Neural cell (in vitro differentiated cells): ENCODE results near the gene ACACA. TPM values are rescaled to one million over a fixed set of nuclear protein-coding genes. Genes with fewer than 3 reads are reported as not detected.

Experiments used
- H2AFZ ChIP-seq: fragments of 200-600, 300-800 bp; sonication (generic), shearing (Covaris generic); 2 replicates; pipeline ENCODE4 v1.6.0; 2014; ENCODE audit warnings: low read depth, mild to moderate bottlenecking, antibody characterized with exemption, low read length, moderate library complexity
- H3F3A ChIP-seq: fragments of 200-600 bp; shearing (Covaris generic); 2 replicates; pipeline ENCODE4 v1.6.1; 2016; ENCODE audit warnings: mild to moderate bottlenecking, moderate library complexity, mixed read lengths, antibody characterized with exemption, low read length; ENCODE audit not compliant: insufficient read depth, poor library complexity, severe bottlenecking
- H3K27ac ChIP-seq: fragments of 200-600, 300-800 bp; sonication (generic), shearing (Covaris generic); 2 replicates; pipeline ENCODE4 v1.5.1; 2014; ENCODE audit warnings: mild to moderate bottlenecking, low read length, moderate library complexity
- H3K27me3 ChIP-seq: fragments of 300-800, 200-600 bp; sonication (generic), shearing (Covaris generic); 2 replicates; pipeline ENCODE4 v1.6.0; 2014; ENCODE audit warnings: mild to moderate bottlenecking, low read depth, low read length, moderate library complexity; ENCODE audit not compliant: insufficient read depth
- H3K36me3 ChIP-seq: fragments of 300-800, 200-600 bp; sonication (generic), shearing (Covaris generic); 2 replicates; pipeline ENCODE4 v1.5.1; 2014; ENCODE audit warnings: mild to moderate bottlenecking, antibody characterized with exemption, low read length, moderate library complexity; ENCODE audit not compliant: insufficient read depth
- H3K4me2 ChIP-seq: fragments of 300-800, 200-600 bp; sonication (generic), shearing (Covaris generic); 2 replicates; pipeline ENCODE4 v1.6.0; 2014; ENCODE audit warnings: mild to moderate bottlenecking, low read length
- H3K4me3 ChIP-seq: fragments of 300-800, 200-600 bp; sonication (generic), shearing (Covaris generic); 2 replicates; pipeline ENCODE4 v1.5.1; 2014; ENCODE audit warnings: mild to moderate bottlenecking, low read length, moderate library complexity
- H3K79me2 ChIP-seq: fragments of 200-600 bp; shearing (Covaris generic); replicated peaks from 2 replicates; pipeline ENCODE4 v1.6.0; 2014; ENCODE audit warnings: mild to moderate bottlenecking, low read length, moderate library complexity; ENCODE audit not compliant: insufficient read depth
- H3K9ac ChIP-seq: fragments of 300-800, 200-600 bp; sonication (generic), shearing (Covaris generic); 2 replicates; pipeline ENCODE4 v1.6.1; 2016; ENCODE audit warnings: mild to moderate bottlenecking, low read length, mixed read lengths
- H3K9me2 ChIP-seq: fragments of 200-600 bp; shearing (Covaris generic); 2 replicates; pipeline ENCODE4 v1.6.1; 2016; ENCODE audit warnings: mild to moderate bottlenecking, low read length, mixed read lengths; ENCODE audit not compliant: insufficient read depth
- H3K9me3 ChIP-seq: fragments of 200-600, 300-800 bp; sonication (generic), shearing (Covaris generic); 2 replicates; pipeline ENCODE4 v1.6.1; 2016; ENCODE audit warnings: mild to moderate bottlenecking, mixed run types, low read length, moderate library complexity, mixed read lengths
- H4K20me1 ChIP-seq: fragments of 200-600 bp; shearing (Covaris generic); 2 replicates; pipeline ENCODE4 v1.6.1; 2016; ENCODE audit warnings: mild to moderate bottlenecking, mixed run types; ENCODE audit not compliant: insufficient read depth
- CTCF ChIP-seq: fragments of 450-650 bp; IDR thresholded peaks from 2 replicates; pipeline ENCODE4 v1.5.1; 2014; ENCODE audit warnings: antibody characterized with exemption, mild to moderate bottlenecking, moderate library complexity; ENCODE audit not compliant: poor library complexity, severe bottlenecking
- EP300 ChIP-seq: fragments of 450-650 bp; conservative IDR thresholded peaks from 2 replicates; pipeline ENCODE4 v1.6.1; 2014; ENCODE audit warnings: antibody characterized with exemption, mild to moderate bottlenecking, moderate library complexity; ENCODE audit not compliant: poor library complexity, severe bottlenecking
- EZH2 ChIP-seq: fragments of 200-600, 300-800 bp; shearing (Covaris generic), sonication (generic); IDR thresholded peaks from 2 replicates; pipeline ENCODE4 v1.6.1; 2014; ENCODE audit warnings: antibody characterized with exemption, low read length, borderline replicate concordance, mild to moderate bottlenecking; ENCODE audit not compliant: insufficient read depth, poor library complexity, severe bottlenecking
- MXI1 ChIP-seq: fragments of 450-650 bp; conservative IDR thresholded peaks from 2 replicates; pipeline ENCODE4 v1.6.1; 2014; ENCODE audit warnings: antibody characterized with exemption, mild to moderate bottlenecking; ENCODE audit not compliant: poor library complexity, severe bottlenecking
- RAD21 ChIP-seq: fragments of 450-650 bp; conservative IDR thresholded peaks from 2 replicates; pipeline ENCODE4 v1.6.1; 2014; ENCODE audit warnings: antibody characterized with exemption, mild to moderate bottlenecking, moderate library complexity
- TAF1 ChIP-seq: IDR thresholded peaks from 2 replicates; pipeline ENCODE4 v1.6.1; 2012; ENCODE audit warnings: low read depth
- polyA plus RNA-seq: library from polyadenylated mRNA; depleted of rRNA; stranded (reverse); fragments of >200 nt; gene quantifications from 2 replicates; pipeline ENCODE4 v1.2.3, GENCODE V29; 2014
- TF ChIP-seq, protein P1 (sequence below): IDR thresholded peaks from 2 replicates; pipeline ENCODE4 v1.6.1; 2012; ENCODE audit warnings: borderline replicate concordance

ACACA gene
- polyA plus RNA-seq, 1 donor from 2014 or later, result 38.4 TPM

DNA sequence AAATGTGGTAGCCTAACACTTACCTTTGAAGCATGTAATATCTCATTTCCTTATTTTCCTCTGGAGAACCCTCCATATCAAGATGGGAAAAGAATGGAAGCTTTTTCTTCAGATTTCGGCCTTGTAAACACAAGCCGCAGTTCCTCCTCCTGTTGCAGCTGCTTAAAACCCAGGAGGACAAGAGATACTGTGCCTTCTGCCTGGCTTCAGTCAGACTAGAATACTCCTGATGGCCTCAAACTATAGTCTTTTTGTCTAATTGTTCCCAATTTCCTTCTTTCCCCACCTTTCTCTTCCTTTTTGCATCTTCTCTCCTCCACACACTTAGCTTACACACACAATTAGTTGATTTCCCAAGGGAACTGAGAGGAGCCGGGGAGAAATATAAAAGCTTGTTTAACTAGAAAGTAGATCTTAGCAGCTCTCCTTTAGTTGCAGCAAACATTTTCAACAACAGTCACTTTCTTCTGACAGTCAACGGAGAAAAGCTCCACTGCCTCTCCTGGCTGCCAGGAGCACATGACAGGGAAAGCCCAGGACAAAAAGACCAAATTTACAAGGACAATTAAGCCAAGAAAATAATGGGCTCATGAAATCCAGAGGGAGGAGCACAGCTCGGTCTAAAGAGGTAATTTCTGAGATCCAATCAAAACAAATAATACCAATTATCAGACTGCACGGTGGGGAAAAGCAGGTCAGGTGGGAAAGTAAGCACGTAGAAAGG is 107.2 kb downstream of the ACACA start:
- peak overlapping the region; percentile 18 for H3K4me2 ChIP-seq
- no peaks in the 10 kb centered on the region for H3K9me2 ChIP-seq
- no peaks in the 10 kb centered on the region for H4K20me1 ChIP-seq
- no peak overlapping the region for H3K9ac ChIP-seq
- H3K27me3 ChIP-seq, result no peaks in the 10 kb centered on the region
- H3K9me3 ChIP-seq, result no peaks in the 10 kb centered on the region
- no peaks in the 10 kb centered on the region for H3K79me2 ChIP-seq
- H2AFZ ChIP-seq, result no peak overlapping the region
- no peak overlapping the region for H3K27ac ChIP-seq
- no peaks in the 10 kb centered on the region for H3K36me3 ChIP-seq
- no peak for TF ChIP-seq RAD21
- TF ChIP-seq EP300, result no peak
- peak; percentile 40 for TF ChIP-seq CTCF
- no peak for TF ChIP-seq MXI1
- no peak for TF ChIP-seq TAF1
- TF ChIP-seq EZH2, result no peak
- H3K4me3 ChIP-seq, result peak overlapping the region; percentile 49
- H3F3A ChIP-seq, result no peaks in the 10 kb centered on the region

GRCh38 chr17:37295888-37296287 is 110.7 kb downstream of the ACACA start:
- H3F3A ChIP-seq, result no peaks in the 10 kb centered on the region

More at GRCh38 chr17:37295888-37296287, 110.7 kb downstream of the ACACA start:
- no peak overlapping the region for H2AFZ ChIP-seq
- no peak overlapping the region for H3K27ac ChIP-seq
- no peak overlapping the region for H3K4me3 ChIP-seq
- no peaks in the 10 kb centered on the region for H4K20me1 ChIP-seq
- H3K9me2 ChIP-seq, result no peaks in the 10 kb centered on the region
- H3K9ac ChIP-seq, result no peak overlapping the region
- H3K36me3 ChIP-seq, result no peaks in the 10 kb centered on the region
- H3K4me2 ChIP-seq, result no peak overlapping the region
- no peak for TF ChIP-seq CTCF
- TF ChIP-seq, protein P1, sequence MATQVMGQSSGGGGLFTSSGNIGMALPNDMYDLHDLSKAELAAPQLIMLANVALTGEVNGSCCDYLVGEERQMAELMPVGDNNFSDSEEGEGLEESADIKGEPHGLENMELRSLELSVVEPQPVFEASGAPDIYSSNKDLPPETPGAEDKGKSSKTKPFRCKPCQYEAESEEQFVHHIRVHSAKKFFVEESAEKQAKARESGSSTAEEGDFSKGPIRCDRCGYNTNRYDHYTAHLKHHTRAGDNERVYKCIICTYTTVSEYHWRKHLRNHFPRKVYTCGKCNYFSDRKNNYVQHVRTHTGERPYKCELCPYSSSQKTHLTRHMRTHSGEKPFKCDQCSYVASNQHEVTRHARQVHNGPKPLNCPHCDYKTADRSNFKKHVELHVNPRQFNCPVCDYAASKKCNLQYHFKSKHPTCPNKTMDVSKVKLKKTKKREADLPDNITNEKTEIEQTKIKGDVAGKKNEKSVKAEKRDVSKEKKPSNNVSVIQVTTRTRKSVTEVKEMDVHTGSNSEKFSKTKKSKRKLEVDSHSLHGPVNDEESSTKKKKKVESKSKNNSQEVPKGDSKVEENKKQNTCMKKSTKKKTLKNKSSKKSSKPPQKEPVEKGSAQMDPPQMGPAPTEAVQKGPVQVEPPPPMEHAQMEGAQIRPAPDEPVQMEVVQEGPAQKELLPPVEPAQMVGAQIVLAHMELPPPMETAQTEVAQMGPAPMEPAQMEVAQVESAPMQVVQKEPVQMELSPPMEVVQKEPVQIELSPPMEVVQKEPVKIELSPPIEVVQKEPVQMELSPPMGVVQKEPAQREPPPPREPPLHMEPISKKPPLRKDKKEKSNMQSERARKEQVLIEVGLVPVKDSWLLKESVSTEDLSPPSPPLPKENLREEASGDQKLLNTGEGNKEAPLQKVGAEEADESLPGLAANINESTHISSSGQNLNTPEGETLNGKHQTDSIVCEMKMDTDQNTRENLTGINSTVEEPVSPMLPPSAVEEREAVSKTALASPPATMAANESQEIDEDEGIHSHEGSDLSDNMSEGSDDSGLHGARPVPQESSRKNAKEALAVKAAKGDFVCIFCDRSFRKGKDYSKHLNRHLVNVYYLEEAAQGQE, result no peak
- H3K27me3 ChIP-seq, result no peaks in the 10 kb centered on the region
- peaks cover 5% of the 10 kb centered on the region for H3K79me2 ChIP-seq
- H3K9me3 ChIP-seq, result no peaks in the 10 kb centered on the region
